CD4-positive, alpha-beta T cell (primary cell): Measurements from ENCODE around the gene NOC3L. TPM values are rescaled to one million over a fixed set of nuclear protein-coding genes. Genes with fewer than 3 reads are reported as not detected.

Experiments used
- ATAC-seq: fragments of 200-7000 bp; cut with Tn5 transposase; one replicate; pipeline ENCODE4 v1.10.0; 2022; ENCODE audit warnings: mild to moderate bottlenecking; ENCODE audit not compliant: poor library complexity
- CTCF ChIA-PET: fragments of 350-600 bp; sonication (Branson Sonifier 250); formaldehyde crosslinking; loops from one replicate; lab custom pipeline; 2021; ENCODE audit warnings: antibody characterized with exemption, inconsistent platforms; lab: Charles Lee
- POLR2A ChIA-PET: fragments of 350-600 bp; sonication (Branson Sonifier 250); formaldehyde crosslinking; loops from one replicate; lab custom pipeline; 2021; ENCODE audit warnings: antibody characterized with exemption, inconsistent platforms; lab: Charles Lee
- DNase-seq, 14 experiments: peaks; one replicate each; pipeline ENCODE4 v3.0.0-alpha.2; 2013 to 2020; ENCODE audit warnings: mixed read lengths in 2 of 14
- H3K27ac ChIP-seq, 2 donors: one replicate each; pipeline versions ENCODE4 v1.5.1 to v1.7.0; 2013; ENCODE audit warnings: low read length in 2 of 2, low read depth in 1 of 2, mild to moderate bottlenecking in 1 of 2
- H3K27me3 ChIP-seq, 2 experiments: 1 replicate in 1 of 2; 2 replicates in 1 of 2; pipeline versions ENCODE4 v1.6.1 to v1.7.0; 2013; ENCODE audit warnings: low read length in 2 of 2, control low read depth in 1 of 2, mild to moderate bottlenecking in 1 of 2, moderate library complexity in 1 of 2; ENCODE audit not compliant: insufficient read depth in 2 of 2, control insufficient read depth in 1 of 2
- H3K36me3 ChIP-seq: one replicate; pipeline ENCODE4 v1.6.1; 2013; ENCODE audit warnings: low read length, control low read depth; ENCODE audit not compliant: insufficient read depth
- H3K4me1 ChIP-seq: one replicate; pipeline ENCODE4 v1.6.1; 2013; ENCODE audit warnings: low read length, control low read depth; ENCODE audit not compliant: insufficient read depth
- H3K4me3 ChIP-seq: one replicate; pipeline ENCODE4 v1.5.1; 2013; ENCODE audit warnings: mild to moderate bottlenecking, low read length, moderate library complexity
- H3K9me3 ChIP-seq, 2 experiments: 1 replicate in 1 of 2; 2 replicates in 1 of 2; pipeline versions ENCODE4 v1.6.1 to v1.7.0; 2013; ENCODE audit warnings: low read length in 2 of 2, mild to moderate bottlenecking in 2 of 2, control low read depth in 1 of 2, moderate library complexity in 1 of 2; ENCODE audit not compliant: control insufficient read depth in 1 of 2, insufficient read depth in 1 of 2
- H3K27ac Mint-ChIP-seq: one replicate; pipeline ENCODE4 v1.8.0; 2020; ENCODE audit warnings: mixed read lengths
- H3K27me3 Mint-ChIP-seq: one replicate; pipeline ENCODE4 v1.8.0; 2021; ENCODE audit warnings: mixed read lengths
- H3K36me3 Mint-ChIP-seq: one replicate; pipeline ENCODE4 v1.8.0; 2021; ENCODE audit warnings: low read depth, mixed read lengths
- H3K4me1 Mint-ChIP-seq: one replicate; pipeline ENCODE4 v1.8.0; 2021; ENCODE audit warnings: low read depth, mixed read lengths
- H3K4me3 Mint-ChIP-seq: one replicate; pipeline ENCODE4 v1.8.0; 2020; ENCODE audit warnings: mild to moderate bottlenecking, mixed read lengths
- H3K9me3 Mint-ChIP-seq: one replicate; pipeline ENCODE4 v1.8.0; 2020; ENCODE audit warnings: mixed read lengths
- CTCF ChIP-seq: fragments of 200-600 bp; IDR thresholded peaks from one replicate; pipeline ENCODE4 v1.8.0; 2022; ENCODE audit warnings: antibody characterized with exemption, mild to moderate bottlenecking
- intact Hi-C, 2 experiments: fragments of 100-400 bp; cut with DNase I in 1 of 2; cut with micrococcal nuclease in 1 of 2; formaldehyde crosslinking; loops; one replicate each; pipeline versions ENCODE4 v1.15.1 to v1.9.0; 2023 to 2025; cut with DNase I, micrococcal nuclease
- total RNA-seq, 174 experiments: library from RNA in 2 of 174; stranded (reverse) in 2 of 174; gene quantifications; one replicate each; pipeline ENCODE4 v1.2.3 and lab custom pipeline; 2021 to 2026

The NOC3L gene
- total RNA-seq, 2 experiments from 2014 or later: 7.1 to 8.0 TPM

- POLR2A ChIA-PET: no interaction called here
- Mint-ChIP-seq H3K27me3 (no peaks in the 10 kb centered on the region), H3K4me1 (peaks cover 42% of the 10 kb centered on the region), H3K9me3 (no peaks in the 10 kb centered on the region), H3K4me3 (no peak overlapping the region), H3K36me3 (peaks cover 82% of the 10 kb centered on the region), H3K27ac (no peak overlapping the region)
- H3K27me3 ChIP-seq: no peaks in the 10 kb centered on the region
- no peak overlapping the region for H3K27ac ChIP-seq
- DNase-seq (no peak), ATAC-seq (no peak)
- H3K4me3 ChIP-seq: no peak overlapping the region
- peaks cover 62% of the 10 kb centered on the region for H3K36me3 ChIP-seq
- no peak for TF ChIP-seq CTCF
- CTCF ChIA-PET: no interaction called here
- intact Hi-C loops: loop anchor here in 1 of 2 experiments (5.0 kb wide), 1 partner anchor 860 kb away; the partner anchor contains the start of gene CEP55
- peaks cover 8% of the 10 kb centered on the region for H3K4me1 ChIP-seq
- H3K9me3 ChIP-seq: no peaks in the 10 kb centered on the region
These were observed 5.5 kb downstream of the NOC3L start for GRCh38 chr10:94357193-94357592.

- Mint-ChIP-seq H3K27ac (no peak overlapping the region), H3K27me3 (no peaks in the 10 kb centered on the region), H3K4me1 (peaks cover 28% of the 10 kb centered on the region), H3K36me3 (peaks cover 87% of the 10 kb centered on the region), H3K9me3 (no peaks in the 10 kb centered on the region), H3K4me3 (no peak overlapping the region)
- intact Hi-C loops: loop anchor here in 1 of 2 experiments (5.0 kb wide), 1 partner anchor 859 kb away; the partner anchor contains the start of gene CEP55
- Histone ChIP-seq H3K9me3 (no peaks in the 10 kb centered on the region), H3K27me3 (no peaks in the 10 kb centered on the region), H3K36me3 (peaks cover 71% of the 10 kb centered on the region), H3K4me1 (peaks cover 3% of the 10 kb centered on the region), H3K27ac (no peak overlapping the region), H3K4me3 (no peak overlapping the region)
- CTCF ChIA-PET: interaction anchor here (0.6 kb wide), 1 partner anchor 1319 kb away, joined by 4 read pairs; no protein-coding TSS in a partner anchor
- ATAC-seq (no peak), DNase-seq (no peak)
- POLR2A ChIA-PET: no interaction called here
- no peak for TF ChIP-seq CTCF
These were observed 6.9 kb downstream of the NOC3L start for GRCh38 chr10:94355841-94356240.

GRCh38 chr10:94353336-94353735 is 9.4 kb downstream of the NOC3L start:
- TF ChIP-seq CTCF: no peak
- no peak overlapping the region for H3K27ac ChIP-seq
- no peak overlapping the region for H3K4me3 Mint-ChIP-seq
- H3K4me3 ChIP-seq: no peak overlapping the region
- CTCF ChIA-PET: interaction anchor here (1.2 kb wide), 1 partner anchor 9 kb away, joined by 3 read pairs; the partner anchor contains the start of gene NOC3L
- intact Hi-C loops: no loop called here
- peaks cover 10% of the 10 kb centered on the region for H3K4me1 Mint-ChIP-seq
- peaks cover 84% of the 10 kb centered on the region for H3K36me3 ChIP-seq
- POLR2A ChIA-PET: no interaction called here
- H3K27ac Mint-ChIP-seq: no peak overlapping the region
- DNase-seq: no peak
- H3K9me3 Mint-ChIP-seq: no peaks in the 10 kb centered on the region
- peaks cover 87% of the 10 kb centered on the region for H3K36me3 Mint-ChIP-seq
- no peaks in the 10 kb centered on the region for H3K9me3 ChIP-seq
- no peaks in the 10 kb centered on the region for H3K4me1 ChIP-seq
- no peaks in the 10 kb centered on the region for H3K27me3 ChIP-seq
- H3K27me3 Mint-ChIP-seq: no peaks in the 10 kb centered on the region
- ATAC-seq: no peak
